ENCODE results near the gene LAMA3. TPM values are rescaled to one million over a fixed set of nuclear protein-coding genes. Genes with fewer than 3 reads are reported as not detected.

The LAMA3 gene
- total and polyA plus RNA-seq, 2 of the 13 experiments (the other 11 are each of a cell fraction or from before 2014, with no cell fraction given), result 0.45 to 2.2 TPM

- no peak for FAIRE-seq
- Histone ChIP-seq H3K4me1 (ENCODE audit: insufficient read depth, low read length) (peaks cover 13% of the 10 kb centered on the region), H2AFZ (ENCODE audit: low read length) (no peak overlapping the region), H3K4me3 (replicated peaks in 1 of 3; ENCODE audit: insufficient read depth in 1 of 3, low read depth in 2 of 3, low read length in 3 of 3) (no peak overlapping the region), H3K4me2 (ENCODE audit: low read depth, low read length) (no peak overlapping the region), H3K27ac (ENCODE audit: extremely low read length, insufficient read depth, low read length) (no peak overlapping the region), H3K9ac (ENCODE audit: insufficient read depth, low read depth, low read length) (no peak overlapping the region), H4K20me1 (ENCODE audit: insufficient read depth, low read length) (no peaks in the 10 kb centered on the region), H3K9me3 (ENCODE audit: low read length) (no peaks in the 10 kb centered on the region), H3K27me3 (ENCODE audit: control insufficient read depth in 1 of 2, insufficient read depth in 2 of 2, low read length in 2 of 2) (peaks cover 0 to 9% of the 10 kb centered on the region in 2 experiments; a peak in 2 of 5 replicates), H3K79me2 (ENCODE audit: insufficient read depth, low read length) (no peaks in the 10 kb centered on the region), H3K36me3 (replicated peaks in 1 of 2; ENCODE audit: control insufficient read depth in 1 of 2, insufficient read depth in 2 of 2, low read length in 2 of 2) (no peaks in the 10 kb centered on the region)
- POLR2A ChIA-PET, result no interaction called here
- TF ChIP-seq CBFB (CRISPR knock-in tag; IDR thresholded peaks at IDR 0.05) (no peak), ZBTB1 (CRISPR knock-in tag; IDR thresholded peaks at IDR 0.05; ENCODE audit: borderline replicate concordance) (no peak), ZNF143 (CRISPR knock-in tag; IDR thresholded peaks at IDR 0.05) (no peak), ZFP91 (CRISPR knock-in tag; IDR thresholded peaks at IDR 0.05; ENCODE audit: borderline replicate concordance) (no peak), BCL6 (CRISPR knock-in tag; IDR thresholded peaks at IDR 0.05) (0 out of 2 replicates have a peak, but pooled peaks have one; percentile 21), ZNF800 (CRISPR knock-in tag; IDR thresholded peaks at IDR 0.05) (no peak), SOX5 (CRISPR knock-in tag; IDR thresholded peaks at IDR 0.05; ENCODE audit: borderline replicate concordance) (peak; percentile 63; the same call in 1 of the 2 replicates), TFE3 (CRISPR knock-in tag; IDR thresholded peaks at IDR 0.05) (no peak), CEBPB (IDR thresholded peaks at IDR 0.05; ENCODE audit: borderline replicate concordance, low read depth, low read length) (peak; percentile 72; the same call in 1 of the 2 replicates), SOX6 (IDR thresholded peaks at IDR 0.05) (no peak), SOX6 (CRISPR knock-in tag; IDR thresholded peaks at IDR 0.05) (peak; percentile 47; the same call in 1 of the 2 replicates), SOX13 (IDR thresholded peaks at IDR 0.05) (peak; percentile 50; the same call in 1 of the 2 replicates), SOX13 (CRISPR knock-in tag; conservative IDR thresholded peaks at IDR 0.05 in 1 of 2, IDR thresholded peaks at IDR 0.05 in 1 of 2) (peak in 1 of 2 experiments; percentile 87; a peak in 2 of 4 replicates), ZFY (CRISPR knock-in tag; IDR thresholded peaks at IDR 0.05) (no peak), FOSL2 (CRISPR knock-in tag; IDR thresholded peaks at IDR 0.05) (0 out of 2 replicates have a peak, but pooled peaks have one; percentile 27), ZNF777 (CRISPR knock-in tag; IDR thresholded peaks at IDR 0.05) (no peak), CBX1 (IDR thresholded peaks at IDR 0.05; ENCODE audit: low read depth) (no peak)
- WGBS (ENCODE audit: low lambda C conversion rate), result 25% methylated on average over 6 of the region's 6 CpGs
- CTCF ChIA-PET (ENCODE audit: low intra/inter-chr PET ratio, low total read pairs), result no interaction called here
- no TSS peak for BruUV-seq (replicated peaks)
- peak; percentile 66 for DNase-seq (ENCODE audit: low spot score)
- intact Hi-C loops (cut with micrococcal nuclease; ENCODE audit: unreplicated experiment), result no loop called here
- in situ Hi-C loops (cut with HindIII; ENCODE audit: extremely low pct_ligation_motif_present, low pct_unique_long_range_greater_than_20kb), result no loop called here
- peak; percentile 42; the same call in 1 of the 3 replicates for ATAC-seq
Measured at GRCh38 chr18:23650968-23651927, 38.0 kb upstream of the LAMA3 start.
